ACC112 (cell line): Measurements from ENCODE around the gene ADAT3.

Experiments
- H2AFZ ChIP-seq: fragments of 200-600 bp; sonication (generic); one replicate; pipeline ENCODE4 v1.6.0; 2017; ENCODE audit warnings: antibody characterized with exemption, low read length; ENCODE audit not compliant: unreplicated experiment
- H3K27ac ChIP-seq: fragments of 200-600 bp; sonication (generic); 2 replicates; pipeline ENCODE4 v1.5.1; 2014; ENCODE audit warnings: low read depth, mild to moderate bottlenecking, antibody characterized with exemption, low read length, moderate library complexity
- H3K27me3 ChIP-seq: fragments of 200-600 bp; sonication (generic); 2 replicates; pipeline ENCODE4 v1.6.1; 2014; ENCODE audit warnings: mild to moderate bottlenecking, antibody characterized with exemption, low read length, moderate library complexity, mixed read lengths; ENCODE audit not compliant: insufficient read depth
- H3K36me3 ChIP-seq: fragments of 200-600 bp; sonication (generic); 2 replicates; pipeline ENCODE4 v1.6.1; 2016; ENCODE audit warnings: mild to moderate bottlenecking, antibody characterized with exemption, low read length, moderate library complexity, mixed read lengths; ENCODE audit not compliant: insufficient read depth
- H3K4me1 ChIP-seq: fragments of 200-600 bp; sonication (generic); one replicate; pipeline ENCODE4 v1.6.1; 2016; ENCODE audit warnings: low read length, mixed read lengths; ENCODE audit not compliant: insufficient read depth, unreplicated experiment, control insufficient read depth
- H3K4me3 ChIP-seq: fragments of 200-600 bp; sonication (generic); 2 replicates; pipeline ENCODE4 v1.5.1; 2014; ENCODE audit warnings: mild to moderate bottlenecking, low read depth, low read length
- H3K79me2 ChIP-seq: fragments of 200-600 bp; sonication (generic); one replicate; pipeline ENCODE4 v1.6.0; 2016; ENCODE audit warnings: low read length; ENCODE audit not compliant: control insufficient read depth, unreplicated experiment, insufficient read depth

The ADAT3 gene

GRCh38 chr19:1953441-1954094 lies 48.4 kb downstream of the ADAT3 start:
- Histone ChIP-seq H2AFZ (no peak overlapping the region), H3K27ac (no peak overlapping the region), H3K4me1 (no peaks in the 10 kb centered on the region), H3K79me2 (peaks cover 39% of the 10 kb centered on the region), H3K4me3 (no peak overlapping the region), H3K27me3 (no peaks in the 10 kb centered on the region), H3K36me3 (no peaks in the 10 kb centered on the region)

GRCh38 chr19:1954532-1954933 lies 49.3 kb downstream of the ADAT3 start:
- Histone ChIP-seq H3K27ac (no peak overlapping the region), H3K27me3 (no peaks in the 10 kb centered on the region), H3K4me1 (no peaks in the 10 kb centered on the region), H2AFZ (no peak overlapping the region), H3K4me3 (no peak overlapping the region), H3K79me2 (peaks cover 32% of the 10 kb centered on the region), H3K36me3 (no peaks in the 10 kb centered on the region)

- no peak overlapping the region for H3K27ac ChIP-seq
- H2AFZ ChIP-seq, result no peak overlapping the region
- no peaks in the 10 kb centered on the region for H3K27me3 ChIP-seq
- peaks cover 30% of the 10 kb centered on the region for H3K79me2 ChIP-seq
- H3K4me3 ChIP-seq, result no peak overlapping the region
- H3K4me1 ChIP-seq, result no peaks in the 10 kb centered on the region
- H3K36me3 ChIP-seq, result no peaks in the 10 kb centered on the region
Observed at GRCh38 chr19:1955171-1956121, 50.2 kb downstream of the ADAT3 start.

GRCh38 chr19:1956122-1956494 lies 50.9 kb downstream of the ADAT3 start:
- Histone ChIP-seq H3K79me2 (peaks cover 25% of the 10 kb centered on the region), H3K4me1 (no peaks in the 10 kb centered on the region), H3K27ac (no peak overlapping the region), H3K36me3 (no peaks in the 10 kb centered on the region), H3K27me3 (no peaks in the 10 kb centered on the region), H2AFZ (no peak overlapping the region), H3K4me3 (no peak overlapping the region)

GRCh38 chr19:1956868-1957492 lies 51.8 kb downstream of the ADAT3 start:
- Histone ChIP-seq H3K79me2 (peaks cover 23% of the 10 kb centered on the region), H3K4me1 (no peaks in the 10 kb centered on the region)

GRCh38 chr19:1957562-1958248 lies 52.5 kb downstream of the ADAT3 start:
- Histone ChIP-seq H3K79me2 (peaks cover 17% of the 10 kb centered on the region), H3K4me1 (no peaks in the 10 kb centered on the region), H3K36me3 (no peaks in the 10 kb centered on the region), H3K27ac (no peak overlapping the region), H3K4me3 (no peak overlapping the region), H3K27me3 (no peaks in the 10 kb centered on the region), H2AFZ (no peak overlapping the region)

More at GRCh38 chr19:1956868-1957492, 51.8 kb downstream of the ADAT3 start:
- H2AFZ ChIP-seq, result no peak overlapping the region
- no peaks in the 10 kb centered on the region for H3K27me3 ChIP-seq
- H3K4me3 ChIP-seq, result no peak overlapping the region
- H3K27ac ChIP-seq, result no peak overlapping the region
- no peaks in the 10 kb centered on the region for H3K36me3 ChIP-seq

- no peak overlapping the region for H2AFZ ChIP-seq
- no peak overlapping the region for H3K27ac ChIP-seq
- H3K4me1 ChIP-seq, result no peaks in the 10 kb centered on the region
- no peaks in the 10 kb centered on the region for H3K36me3 ChIP-seq
- H3K4me3 ChIP-seq, result no peak overlapping the region
- H3K79me2 ChIP-seq, result peaks cover 6% of the 10 kb centered on the region
- no peaks in the 10 kb centered on the region for H3K27me3 ChIP-seq
Observed at GRCh38 chr19:1959928-1960589, 54.9 kb downstream of the ADAT3 start.

GRCh38 chr19:1961000-1961883 lies 56.0 kb downstream of the ADAT3 start:
- Histone ChIP-seq H3K79me2 (peaks cover 6% of the 10 kb centered on the region), H3K36me3 (no peaks in the 10 kb centered on the region)

GRCh38 chr19:1962674-1963073 lies 57.5 kb downstream of the ADAT3 start:
- H2AFZ ChIP-seq, result no peak overlapping the region
- no peak overlapping the region for H3K4me3 ChIP-seq
- no peaks in the 10 kb centered on the region for H3K27me3 ChIP-seq
- no peaks in the 10 kb centered on the region for H3K36me3 ChIP-seq
- peaks cover 6% of the 10 kb centered on the region for H3K79me2 ChIP-seq
- H3K27ac ChIP-seq, result no peak overlapping the region
- no peaks in the 10 kb centered on the region for H3K4me1 ChIP-seq

More at GRCh38 chr19:1961000-1961883, 56.0 kb downstream of the ADAT3 start:
- Histone ChIP-seq H3K4me3 (no peak overlapping the region), H3K27ac (no peak overlapping the region), H3K27me3 (no peaks in the 10 kb centered on the region), H2AFZ (no peak overlapping the region), H3K4me1 (no peaks in the 10 kb centered on the region)
